SK-N-SH (cell line): Measurements from ENCODE around the gene TMEM97. TPM values are rescaled to one million over a fixed set of nuclear protein-coding genes. Genes with fewer than 3 reads are reported as not detected.

Experiments used
- CTCF ChIA-PET: fragments of 300-600, 350-600 bp; formaldehyde crosslinking; extraction: SDS; loops from one replicate; lab custom pipeline; 2021; lab: Yijun Ruan, JAX
- POLR2A ChIA-PET: fragments of 350-600 bp; sonication (Branson Sonifier 250); formaldehyde crosslinking; extraction: SDS; loops from one replicate; lab custom pipeline; 2020; ENCODE audit warnings: antibody characterized with exemption, inconsistent platforms; lab: Yijun Ruan, JAX
- DNase-seq: peaks from one replicate; pipeline ENCODE4 v3.0.0; 2012
- H2AFZ ChIP-seq: fragments of 200-600 bp; sonication (generic); 2 replicates; pipeline ENCODE4 v1.8.1; 2016; ENCODE audit warnings: antibody characterized with exemption, mild to moderate bottlenecking, low read depth
- H3F3A ChIP-seq: fragments of 200-600 bp; sonication (generic); replicated peaks from 2 replicates; pipeline ENCODE3; 2016; ENCODE audit warnings: antibody characterized with exemption, mild to moderate bottlenecking; ENCODE audit not compliant: insufficient read depth
- H3K27ac ChIP-seq, 2 experiments: fragments of 200-500 bp in 1 of 2; fragments of 200-600 bp in 1 of 2; sonication (Bioruptor generic) in 1 of 2; sonication (generic), shearing (Covaris generic) in 1 of 2; 2 replicates each; pipeline versions ENCODE4 v1.5.1 to v1.6.1; 2014 to 2016; ENCODE audit warnings: low read depth in 2 of 2, inconsistent platforms in 1 of 2, low read length in 1 of 2, mild to moderate bottlenecking in 1 of 2, mixed read lengths in 1 of 2
- H3K27me3 ChIP-seq: fragments of 200-600 bp; sonication (generic), shearing (Covaris generic); 2 replicates; pipeline ENCODE4 v1.6.1; 2016; ENCODE audit warnings: mixed run types; ENCODE audit not compliant: insufficient read depth
- H3K36me3 ChIP-seq, 2 experiments: fragments of 200-500 bp in 1 of 2; fragments of 200-600 bp in 1 of 2; sonication (Bioruptor generic) in 1 of 2; sonication (generic) in 1 of 2; replicated peaks in 1 of 2; 2 replicates each; pipeline versions ENCODE3 to v1.5.1; 2014 to 2016; ENCODE audit warnings: low read length in 1 of 2, mild to moderate bottlenecking in 1 of 2; ENCODE audit not compliant: insufficient read depth in 2 of 2, control insufficient read depth in 1 of 2
- H3K4me1 ChIP-seq, 2 experiments: fragments of 200-500 bp in 1 of 2; fragments of 200-600 bp in 1 of 2; sonication (Bioruptor generic) in 1 of 2; sonication (generic), shearing (Covaris generic) in 1 of 2; 2 replicates each; pipeline versions ENCODE4 v1.5.1 to v1.6.1; 2014 to 2016; ENCODE audit warnings: low read depth in 1 of 2, low read length in 1 of 2, mixed run types in 1 of 2; ENCODE audit not compliant: insufficient read depth in 2 of 2, control insufficient read depth in 1 of 2
- H3K4me2 ChIP-seq: fragments of 200-600 bp; sonication (generic), shearing (Covaris generic); 2 replicates; pipeline ENCODE4 v1.6.1; 2017; ENCODE audit warnings: mixed run types
- H3K4me3 ChIP-seq, 2 experiments: fragments of 200-500 bp in 1 of 2; fragments of 200-600 bp in 1 of 2; sonication (Bioruptor generic) in 1 of 2; sonication (generic), shearing (Covaris generic) in 1 of 2; 2 replicates each; pipeline versions ENCODE4 v1.5.1 to v1.8.1; 2014 to 2016; ENCODE audit warnings: low read depth in 2 of 2, inconsistent platforms in 1 of 2, low read length in 1 of 2, mild to moderate bottlenecking in 1 of 2, mixed read lengths in 1 of 2, moderate library complexity in 1 of 2
- H3K79me2 ChIP-seq: fragments of 200-600 bp; sonication (generic); 2 replicates; pipeline ENCODE4 v1.8.1; 2017; ENCODE audit warnings: mild to moderate bottlenecking; ENCODE audit not compliant: insufficient read depth
- H3K9ac ChIP-seq: fragments of 200-600 bp; sonication (generic); 2 replicates; pipeline ENCODE4 v1.6.1; 2017; ENCODE audit warnings: mixed run types
- H3K9me2 ChIP-seq: fragments of 200-600 bp; sonication (generic); 2 replicates; pipeline ENCODE4 v1.6.1; 2017; ENCODE audit warnings: mixed run types
- H3K9me3 ChIP-seq: fragments of 200-600 bp; sonication (generic); 2 replicates; pipeline ENCODE4 v1.6.1; 2017; ENCODE audit warnings: mixed run types, mild to moderate bottlenecking, moderate library complexity
- H4K20me1 ChIP-seq: fragments of 200-600 bp; sonication (generic); 2 replicates; pipeline ENCODE4 v1.6.1; 2017; ENCODE audit warnings: mild to moderate bottlenecking, mixed run types; ENCODE audit not compliant: insufficient read depth
- ELF1 ChIP-seq: IDR thresholded peaks from 2 replicates; pipeline ENCODE4 v1.4.0; 2012
- EP300 ChIP-seq, 2 experiments: IDR thresholded peaks; 2 replicates each; pipeline versions ENCODE4 v1.4.0 to v1.6.1; 2012; ENCODE audit warnings: borderline replicate concordance in 1 of 2, low read depth in 1 of 2, low read length in 1 of 2
- FOXM1 ChIP-seq: IDR thresholded peaks from 2 replicates; pipeline ENCODE4 v1.4.0; 2012; ENCODE audit warnings: low read depth, mild to moderate bottlenecking
- IRF3 ChIP-seq: fragments of 150-350 bp; IDR thresholded peaks from 2 replicates; pipeline ENCODE4 v1.6.1; 2016; ENCODE audit warnings: mild to moderate bottlenecking, low read depth, low read length
- MXI1 ChIP-seq: IDR thresholded peaks from 2 replicates; pipeline ENCODE4 v1.6.1; 2012; ENCODE audit warnings: mild to moderate bottlenecking, low read depth, low read length, improper control_type of control experiment
- REST ChIP-seq: IDR thresholded peaks from 2 replicates; pipeline ENCODE4 v1.6.1; 2012; ENCODE audit warnings: mild to moderate bottlenecking, low read depth, low read length, moderate library complexity
- RFX5 ChIP-seq: IDR thresholded peaks from 2 replicates; pipeline ENCODE4 v1.6.1; 2012; ENCODE audit warnings: mild to moderate bottlenecking, improper control_type of control experiment, low read length
- SIN3A ChIP-seq: IDR thresholded peaks from 2 replicates; pipeline ENCODE4 v1.6.1; 2012; ENCODE audit warnings: low read depth, mild to moderate bottlenecking, low read length, moderate library complexity, borderline replicate concordance
- TAF1 ChIP-seq: IDR thresholded peaks from 2 replicates; pipeline ENCODE4 v1.6.1; 2012; ENCODE audit warnings: low read depth, mild to moderate bottlenecking, low read length, moderate library complexity, borderline replicate concordance
- TCF12 ChIP-seq: IDR thresholded peaks from 2 replicates; pipeline ENCODE4 v1.4.0; 2012
- YY1 ChIP-seq: IDR thresholded peaks from 2 replicates; pipeline ENCODE4 v1.4.0; 2012; ENCODE audit warnings: low read depth, mild to moderate bottlenecking
- WGBS: methylation state at CpG from one replicate; pipeline ENCODE4 v1.1.6; 2017; ENCODE audit warnings: low lambda C conversion rate; 5-methylcytosine and 5-hydroxymethylcytosine counted together
- polyA plus RNA-seq, 3 experiments: library from polyadenylated mRNA; depleted of rRNA; stranded (reverse); fragments of >200 nt; gene quantifications; 2 replicates each; pipeline ENCODE4 v1.2.3, GENCODE V29; 2012

The TMEM97 gene
- polyA plus RNA-seq, 1 of the 3 experiments (the other 2 are of a cell fraction), result 8.6 TPM

DNA sequence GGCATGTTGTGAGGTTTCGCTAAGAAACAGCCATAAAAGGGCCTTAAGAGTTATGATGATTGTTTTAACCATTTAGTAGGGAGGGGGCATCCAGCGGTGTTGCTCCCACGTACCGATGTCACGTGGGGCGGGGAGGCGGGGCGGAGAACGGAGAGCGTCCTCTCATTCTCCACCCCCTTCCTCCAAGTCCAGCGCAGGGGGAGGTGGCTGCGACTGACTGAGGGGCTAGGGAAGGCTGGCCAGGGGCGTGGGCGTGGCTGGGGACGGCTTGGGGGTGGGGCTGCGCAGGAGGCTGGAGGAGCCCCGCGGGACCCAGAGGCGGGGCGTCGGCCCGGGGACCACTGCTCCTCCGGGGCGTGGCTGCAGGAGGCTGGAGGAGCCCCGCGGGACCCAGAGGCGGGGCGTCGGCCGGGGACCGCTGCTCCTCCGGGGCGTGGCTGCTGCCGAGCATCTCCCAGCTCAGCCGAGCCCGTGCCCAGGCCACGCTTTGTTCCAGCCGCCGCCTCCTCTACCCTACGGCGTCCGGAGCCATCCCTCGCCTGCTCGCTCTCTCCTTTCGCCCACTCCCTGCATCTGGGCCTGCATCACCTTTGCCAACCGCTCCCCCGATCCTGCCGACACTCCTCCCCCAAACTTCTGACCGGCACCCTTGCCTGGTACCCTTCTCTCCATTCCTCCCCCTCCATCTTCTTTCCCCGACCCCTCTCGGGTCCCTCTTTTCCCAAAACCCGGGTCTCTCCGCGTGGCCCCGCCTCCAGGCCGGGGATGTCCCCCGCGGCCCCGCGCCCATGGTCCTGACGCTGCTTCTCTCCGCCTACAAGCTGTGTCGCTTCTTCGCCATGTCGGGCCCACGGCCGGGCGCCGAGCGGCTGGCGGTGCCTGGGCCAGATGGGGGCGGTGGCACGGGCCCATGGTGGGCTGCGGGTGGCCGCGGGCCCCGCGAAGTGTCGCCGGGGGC is 52.5 kb downstream of the TMEM97 start, which contains the start of gene SARM1 (continued):
- no peak for TF ChIP-seq YY1
- TF ChIP-seq ELF1, result no peak
- no peak for TF ChIP-seq RFX5
- no peak for TF ChIP-seq FOXM1
- no peak for TF ChIP-seq TCF12
- no peak for TF ChIP-seq EP300 (IDR thresholded peaks at IDR 0.05; ENCODE audit: borderline replicate concordance in 1 of 2, low read depth in 1 of 2, low read length in 1 of 2)
- TF ChIP-seq MXI1, result peak; percentile 78
- TF ChIP-seq TAF1, result peak; percentile 20; the same call in 1 of the 2 replicates
- no peak for TF ChIP-seq REST
- TF ChIP-seq, all 33 proteins: peak for 7

GRCh38 chr17:28372203-28372944 is 53.4 kb downstream of the TMEM97 start:
- TF ChIP-seq IRF3, result no peak
- peak; percentile 8; the same call in 1 of the 2 replicates for TF ChIP-seq SIN3A
- Histone ChIP-seq H3K9me3 (no peaks in the 10 kb centered on the region), H4K20me1 (peaks cover 32% of the 10 kb centered on the region), H3K27ac (peak overlapping the region; percentile 73 to 90), H2AFZ (peak overlapping the region; percentile 82), H3K4me3 (peak overlapping the region; percentile 60 to 84), H3K9ac (peak overlapping the region; percentile 81), H3K36me3 (peaks cover 0 to 3% of the 10 kb centered on the region in 2 experiments), H3K27me3 (no peaks in the 10 kb centered on the region), H3K9me2 (no peaks in the 10 kb centered on the region), H3K79me2 (peaks cover 45% of the 10 kb centered on the region), H3K4me2 (peak overlapping the region; percentile 96), H3F3A (peaks cover 15% of the 10 kb centered on the region), H3K4me1 (peaks cover 15 to 28% of the 10 kb centered on the region in 2 experiments)
- WGBS, result 38% methylated on average over 12 of the region's 53 CpGs
- ChIA-PET POLR2A (interaction anchor here (1.4 to 4.5 kb wide), 2 partner anchors 15 to 33 kb away, joined by 3 to 34 read pairs; partner anchors contain the start of gene POLDIP2), CTCF (no interaction called here)
- DNase-seq, result peak; percentile 67
